ENCODE measurements around the gene TBCK. TPM values are rescaled to one million over a fixed set of nuclear protein-coding genes. Genes with fewer than 3 reads are reported as not detected.

The TBCK gene
- total and polyA plus RNA-seq, 2 donors (not counting 1 experiment from before 2014, with no cell fraction given), result 17.5 to 86.1 TPM

GRCh38 chr4:106289737-106290136 is 26.3 kb downstream of the TBCK start:
- Histone ChIP-seq H3K9ac (ENCODE audit: low read length) (no peak overlapping the region), H3K27ac (ENCODE audit: low read length in 2 of 2) (no peak overlapping the region), H3K9me3 (ENCODE audit: control extremely low read depth in 1 of 3, control insufficient read depth in 2 of 3, insufficient read depth in 1 of 3, low read length in 2 of 3) (no peaks in the 10 kb centered on the region), H3K4me1 (ENCODE audit: control insufficient read depth in 2 of 2, insufficient read depth in 2 of 2, low read length in 2 of 2) (no peaks in the 10 kb centered on the region), H3K36me3 (replicated peaks in 1 of 2; ENCODE audit: control extremely low read depth in 1 of 2, control insufficient read depth in 1 of 2, extremely low read depth in 1 of 2, insufficient read depth in 2 of 2, low read length in 1 of 2) (peaks cover 6 to 17% of the 10 kb centered on the region in 2 experiments), H3K4me3 (ENCODE audit: control extremely low read depth in 1 of 5, extremely low read depth in 1 of 5, insufficient read depth in 1 of 5, low read depth in 2 of 5, low read length in 4 of 5) (no peak overlapping the region), H2AFZ (ENCODE audit: insufficient read depth, low read depth, low read length, poor library complexity, severe bottlenecking) (no peak overlapping the region), H3K27me3 (replicated peaks in 1 of 4; ENCODE audit: control extremely low read depth in 1 of 4, control insufficient read depth in 3 of 4, insufficient read depth in 4 of 4, low read length in 3 of 4) (no peaks in the 10 kb centered on the region), H4K20me1 (ENCODE audit: control insufficient read depth, insufficient read depth, low read length, poor library complexity, severe bottlenecking) (no peaks in the 10 kb centered on the region), H3K79me2 (ENCODE audit: control insufficient read depth, insufficient read depth, low read length) (peaks cover 6% of the 10 kb centered on the region), H3K4me2 (replicated peaks; ENCODE audit: low read depth, low read length, poor library complexity, severe bottlenecking) (no peak overlapping the region)
- no peak for ATAC-seq (ENCODE audit: low read depth)
- no CpG with 5 or more reads among the region's 2 CpGs for WGBS (ENCODE audit: insufficient coverage)
- H3K4me1 Mint-ChIP-seq, result no peaks in the 10 kb centered on the region
- POLR2A ChIA-PET, result no interaction called here
- no peak for TF ChIP-seq EZH2 (IDR thresholded peaks at IDR 0.05; ENCODE audit: borderline replicate concordance, insufficient read depth, low read depth, low read length, poor library complexity, severe bottlenecking)
- TF ChIP-seq CTCF (IDR thresholded peaks at IDR 0.05), result no peak
- CTCF ChIA-PET, result no interaction called here
- H3K27me3 Mint-ChIP-seq, result no peaks in the 10 kb centered on the region
- H3K9me3 Mint-ChIP-seq (ENCODE audit: insufficient read depth), result no peaks in the 10 kb centered on the region
- no peak for DNase-seq
- H3K4me3 Mint-ChIP-seq, result no peak overlapping the region
- intact Hi-C loops (cut with micrococcal nuclease), result no loop called here
- H3K27ac Mint-ChIP-seq, result no peak overlapping the region

- H3K4me1 Mint-ChIP-seq, result no peaks in the 10 kb centered on the region
- no peak for TF ChIP-seq EZH2 (IDR thresholded peaks at IDR 0.05; ENCODE audit: borderline replicate concordance, insufficient read depth, low read depth, low read length, poor library complexity, severe bottlenecking)
Observed at GRCh38 chr4:106287353-106287969, 28.5 kb downstream of the TBCK start.

More at GRCh38 chr4:106287353-106287969, 28.5 kb downstream of the TBCK start:
- Mint-ChIP-seq H3K9me3 (ENCODE audit: insufficient read depth) (no peaks in the 10 kb centered on the region), H3K27me3 (no peaks in the 10 kb centered on the region), H3K4me3 (no peak overlapping the region), H3K27ac (no peak overlapping the region)
- Histone ChIP-seq H3K4me3 (ENCODE audit: control extremely low read depth in 1 of 5, extremely low read depth in 1 of 5, insufficient read depth in 1 of 5, low read depth in 2 of 5, low read length in 4 of 5) (no peak overlapping the region), H4K20me1 (ENCODE audit: control insufficient read depth, insufficient read depth, low read length, poor library complexity, severe bottlenecking) (no peaks in the 10 kb centered on the region), H3K27me3 (replicated peaks in 1 of 4; ENCODE audit: control extremely low read depth in 1 of 4, control insufficient read depth in 3 of 4, insufficient read depth in 4 of 4, low read length in 3 of 4) (no peaks in the 10 kb centered on the region), H3K9ac (ENCODE audit: low read length) (no peak overlapping the region), H3K4me1 (ENCODE audit: control insufficient read depth in 2 of 2, insufficient read depth in 2 of 2, low read length in 2 of 2) (no peaks in the 10 kb centered on the region), H3K79me2 (ENCODE audit: control insufficient read depth, insufficient read depth, low read length) (peaks cover 6% of the 10 kb centered on the region), H3K27ac (ENCODE audit: low read length in 2 of 2) (no peak overlapping the region), H3K9me3 (ENCODE audit: control extremely low read depth in 1 of 3, control insufficient read depth in 2 of 3, insufficient read depth in 1 of 3, low read length in 2 of 3) (peaks cover 0 to 3% (median 0%) of the 10 kb centered on the region in 3 donors), H3K36me3 (replicated peaks in 1 of 2; ENCODE audit: control extremely low read depth in 1 of 2, control insufficient read depth in 1 of 2, extremely low read depth in 1 of 2, insufficient read depth in 2 of 2, low read length in 1 of 2) (peaks cover 6 to 12% of the 10 kb centered on the region in 2 experiments), H2AFZ (ENCODE audit: insufficient read depth, low read depth, low read length, poor library complexity, severe bottlenecking) (no peak overlapping the region), H3K4me2 (replicated peaks; ENCODE audit: low read depth, low read length, poor library complexity, severe bottlenecking) (no peak overlapping the region)
- no peak for DNase-seq
- no peak for ATAC-seq (ENCODE audit: low read depth)
- ChIA-PET CTCF (no interaction called here), POLR2A (no interaction called here)
- intact Hi-C loops (cut with micrococcal nuclease), result no loop called here

Measured in B cell (primary cell).